ENCODE results near the gene DDIT3.

DNA sequence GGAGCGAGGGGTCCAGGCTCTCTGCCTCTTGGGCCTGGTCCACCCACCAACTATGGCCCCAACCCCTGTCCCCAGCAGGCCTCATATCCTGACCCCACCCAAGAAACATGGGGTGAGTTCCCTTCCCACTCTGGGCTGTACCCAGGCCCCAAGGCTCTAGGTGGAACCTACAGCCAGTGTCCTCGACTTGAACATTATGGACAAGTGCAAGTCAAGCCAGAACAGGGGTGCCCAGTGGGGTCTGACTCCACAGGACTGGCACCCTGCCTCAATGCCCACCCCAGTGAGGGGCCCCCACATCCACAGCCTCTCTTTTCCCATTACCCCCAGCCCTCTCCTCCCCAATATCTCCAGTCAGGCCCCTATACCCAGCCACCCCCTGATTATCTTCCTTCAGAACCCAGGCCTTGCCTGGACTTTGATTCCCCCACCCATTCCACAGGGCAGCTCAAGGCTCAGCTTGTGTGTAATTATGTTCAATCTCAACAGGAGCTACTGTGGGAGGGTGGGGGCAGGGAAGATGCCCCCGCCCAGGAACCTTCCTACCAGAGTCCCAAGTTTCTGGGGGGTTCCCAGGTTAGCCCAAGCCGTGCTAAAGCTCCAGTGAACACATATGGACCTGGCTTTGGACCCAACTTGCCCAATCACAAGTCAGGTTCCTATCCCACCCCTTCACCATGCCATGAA, 49.2 kb downstream of the DDIT3 start:
- TF ChIP-seq, protein P1, sequence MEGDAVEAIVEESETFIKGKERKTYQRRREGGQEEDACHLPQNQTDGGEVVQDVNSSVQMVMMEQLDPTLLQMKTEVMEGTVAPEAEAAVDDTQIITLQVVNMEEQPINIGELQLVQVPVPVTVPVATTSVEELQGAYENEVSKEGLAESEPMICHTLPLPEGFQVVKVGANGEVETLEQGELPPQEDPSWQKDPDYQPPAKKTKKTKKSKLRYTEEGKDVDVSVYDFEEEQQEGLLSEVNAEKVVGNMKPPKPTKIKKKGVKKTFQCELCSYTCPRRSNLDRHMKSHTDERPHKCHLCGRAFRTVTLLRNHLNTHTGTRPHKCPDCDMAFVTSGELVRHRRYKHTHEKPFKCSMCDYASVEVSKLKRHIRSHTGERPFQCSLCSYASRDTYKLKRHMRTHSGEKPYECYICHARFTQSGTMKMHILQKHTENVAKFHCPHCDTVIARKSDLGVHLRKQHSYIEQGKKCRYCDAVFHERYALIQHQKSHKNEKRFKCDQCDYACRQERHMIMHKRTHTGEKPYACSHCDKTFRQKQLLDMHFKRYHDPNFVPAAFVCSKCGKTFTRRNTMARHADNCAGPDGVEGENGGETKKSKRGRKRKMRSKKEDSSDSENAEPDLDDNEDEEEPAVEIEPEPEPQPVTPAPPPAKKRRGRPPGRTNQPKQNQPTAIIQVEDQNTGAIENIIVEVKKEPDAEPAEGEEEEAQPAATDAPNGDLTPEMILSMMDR (conservative IDR thresholded peaks at IDR 0.05 in 1 of 2, IDR thresholded peaks at IDR 0.05 in 1 of 2; ENCODE audit: extremely low read depth in 1 of 2, insufficient read depth in 1 of 2, low read depth in 1 of 2, low read length in 2 of 2): no peak
- no peak for TF ChIP-seq EZH2 (IDR thresholded peaks at IDR 0.05; ENCODE audit: borderline replicate concordance, low read length)
